Tibial nerve (tissue), 4 donors: ENCODE measurements around the gene KDELR3. TPM values are rescaled to one million over a fixed set of nuclear protein-coding genes. Genes with fewer than 3 reads are reported as not detected.

Experiments
- DNase-seq, 2 donors: peaks; one replicate each; pipeline ENCODE4 v3.0.0-alpha.2; 2019; ENCODE audit warnings: low spot score in 2 of 2
- H3K27ac ChIP-seq, 4 donors: fragments of 200-600 bp; sonication (generic) in 3 of 4; one replicate each; pipeline ENCODE4 v1.5.1; 2017 to 2019; ENCODE audit warnings: mild to moderate bottlenecking in 1 of 4
- H3K27me3 ChIP-seq, 2 donors: fragments of 200-600 bp; sonication (generic) in 1 of 2; one replicate each; pipeline versions ENCODE4 v1.5.1 to v1.6.0; 2017 to 2019
- H3K36me3 ChIP-seq, 3 donors: fragments of 200-600 bp; sonication (generic); one replicate each; pipeline ENCODE4 v1.5.1; 2018 to 2019
- H3K4me1 ChIP-seq, 4 donors: fragments of 200-600 bp; sonication (generic) in 3 of 4; one replicate each; pipeline ENCODE4 v1.5.1; 2017 to 2019
- H3K4me3 ChIP-seq, 4 donors: fragments of 200-600 bp; sonication (generic) in 3 of 4; one replicate each; pipeline ENCODE4 v1.5.1; 2017 to 2019; ENCODE audit warnings: mild to moderate bottlenecking in 1 of 4, moderate library complexity in 1 of 4
- H3K9me3 ChIP-seq, 4 donors: fragments of 200-600 bp; sonication (generic) in 3 of 4; one replicate each; pipeline ENCODE4 v1.5.1; 2017 to 2019
- EP300 ChIP-seq, 2 donors: sonication (generic); formaldehyde crosslinking; IDR thresholded peaks; one replicate each; pipeline ENCODE4 v1.6.1; 2017; ENCODE audit warnings: antibody characterized with exemption in 2 of 2, mild to moderate bottlenecking in 1 of 2
- POLR2A ChIP-seq, 2 donors: fragments of 450-650 bp; IDR thresholded peaks; one replicate each; pipeline ENCODE4 v1.6.1; 2017; ENCODE audit warnings: antibody characterized with exemption in 2 of 2, mild to moderate bottlenecking in 2 of 2, moderate library complexity in 2 of 2
- WGBS, 2 donors: methylation state at CpG; one replicate each; pipeline ENCODE4 v1.1.5; 2018; 5-methylcytosine and 5-hydroxymethylcytosine counted together
- total RNA-seq, 4 donors: library from RNA; depleted of rRNA; stranded (reverse); fragments of >200 nt; gene quantifications; one replicate each; pipeline ENCODE4 v1.1.0, GENCODE V29; 2016
- TF ChIP-seq, protein P1 (sequence below), 5 experiments: fragments of 200-600 bp in 3 of 5; fragments of 450-650 bp in 2 of 5; sonication (generic) in 3 of 5; IDR thresholded peaks; one replicate each; pipeline ENCODE4 v1.5.1; 2016 to 2019; ENCODE audit warnings: antibody characterized with exemption in 5 of 5, mild to moderate bottlenecking in 3 of 5, moderate library complexity in 2 of 5

Gene KDELR3
- total RNA-seq, 4 donors from 2014 or later: 6.1 to 18.0 (median 10.6) TPM

DNA sequence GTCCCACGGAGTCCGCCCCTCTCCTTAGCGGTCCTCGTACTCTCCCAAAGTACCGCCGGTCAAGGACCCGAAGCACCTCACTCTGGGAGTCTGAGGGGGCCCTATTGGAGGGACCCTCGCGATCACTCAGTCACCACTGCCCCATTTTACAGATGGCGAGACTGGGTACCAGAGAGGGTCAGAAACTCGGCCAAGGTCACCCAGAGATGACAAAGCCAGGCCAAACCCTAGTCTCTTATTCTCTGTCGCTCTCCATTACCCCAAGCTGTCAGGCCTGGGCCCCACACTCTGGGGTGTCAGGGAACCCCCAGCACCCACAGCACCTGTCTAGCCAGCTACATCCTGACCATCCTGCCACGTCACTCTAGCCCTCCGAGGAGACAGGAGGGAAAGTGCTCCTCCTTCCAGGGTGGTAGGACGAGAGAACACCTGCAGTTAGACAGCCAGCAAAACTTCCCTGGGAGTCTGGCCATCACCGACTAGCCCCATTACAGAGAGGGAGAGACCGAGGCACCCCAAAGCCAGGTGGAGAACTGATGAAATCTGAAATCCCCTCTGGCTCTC lies 11.5 kb upstream of the KDELR3 start:
- Histone ChIP-seq H3K27me3 (peaks cover 5 to 64% of the 10 kb centered on the region in 2 donors), H3K27ac (peak overlapping the region in 1 of 4 donors; percentile 7), H3K36me3 (no peaks in the 10 kb centered on the region), H3K4me3 (peak overlapping the region in 2 of 4 donors; percentile 24 to 63), H3K4me1 (peaks cover 0 to 34% (median 10%) of the 10 kb centered on the region in 4 donors), H3K9me3 (no peaks in the 10 kb centered on the region)
- no peak for TF ChIP-seq POLR2A (IDR thresholded peaks at IDR 0.05)
- TF ChIP-seq, protein P1, sequence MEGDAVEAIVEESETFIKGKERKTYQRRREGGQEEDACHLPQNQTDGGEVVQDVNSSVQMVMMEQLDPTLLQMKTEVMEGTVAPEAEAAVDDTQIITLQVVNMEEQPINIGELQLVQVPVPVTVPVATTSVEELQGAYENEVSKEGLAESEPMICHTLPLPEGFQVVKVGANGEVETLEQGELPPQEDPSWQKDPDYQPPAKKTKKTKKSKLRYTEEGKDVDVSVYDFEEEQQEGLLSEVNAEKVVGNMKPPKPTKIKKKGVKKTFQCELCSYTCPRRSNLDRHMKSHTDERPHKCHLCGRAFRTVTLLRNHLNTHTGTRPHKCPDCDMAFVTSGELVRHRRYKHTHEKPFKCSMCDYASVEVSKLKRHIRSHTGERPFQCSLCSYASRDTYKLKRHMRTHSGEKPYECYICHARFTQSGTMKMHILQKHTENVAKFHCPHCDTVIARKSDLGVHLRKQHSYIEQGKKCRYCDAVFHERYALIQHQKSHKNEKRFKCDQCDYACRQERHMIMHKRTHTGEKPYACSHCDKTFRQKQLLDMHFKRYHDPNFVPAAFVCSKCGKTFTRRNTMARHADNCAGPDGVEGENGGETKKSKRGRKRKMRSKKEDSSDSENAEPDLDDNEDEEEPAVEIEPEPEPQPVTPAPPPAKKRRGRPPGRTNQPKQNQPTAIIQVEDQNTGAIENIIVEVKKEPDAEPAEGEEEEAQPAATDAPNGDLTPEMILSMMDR (IDR thresholded peaks at IDR 0.05): no peak
- TF ChIP-seq EP300 (IDR thresholded peaks at IDR 0.05): no peak
- DNase-seq: no peak
- WGBS, 2 donors: 52 to 59% methylated on average over 11 to 15 of the region's 17 CpGs

DNA sequence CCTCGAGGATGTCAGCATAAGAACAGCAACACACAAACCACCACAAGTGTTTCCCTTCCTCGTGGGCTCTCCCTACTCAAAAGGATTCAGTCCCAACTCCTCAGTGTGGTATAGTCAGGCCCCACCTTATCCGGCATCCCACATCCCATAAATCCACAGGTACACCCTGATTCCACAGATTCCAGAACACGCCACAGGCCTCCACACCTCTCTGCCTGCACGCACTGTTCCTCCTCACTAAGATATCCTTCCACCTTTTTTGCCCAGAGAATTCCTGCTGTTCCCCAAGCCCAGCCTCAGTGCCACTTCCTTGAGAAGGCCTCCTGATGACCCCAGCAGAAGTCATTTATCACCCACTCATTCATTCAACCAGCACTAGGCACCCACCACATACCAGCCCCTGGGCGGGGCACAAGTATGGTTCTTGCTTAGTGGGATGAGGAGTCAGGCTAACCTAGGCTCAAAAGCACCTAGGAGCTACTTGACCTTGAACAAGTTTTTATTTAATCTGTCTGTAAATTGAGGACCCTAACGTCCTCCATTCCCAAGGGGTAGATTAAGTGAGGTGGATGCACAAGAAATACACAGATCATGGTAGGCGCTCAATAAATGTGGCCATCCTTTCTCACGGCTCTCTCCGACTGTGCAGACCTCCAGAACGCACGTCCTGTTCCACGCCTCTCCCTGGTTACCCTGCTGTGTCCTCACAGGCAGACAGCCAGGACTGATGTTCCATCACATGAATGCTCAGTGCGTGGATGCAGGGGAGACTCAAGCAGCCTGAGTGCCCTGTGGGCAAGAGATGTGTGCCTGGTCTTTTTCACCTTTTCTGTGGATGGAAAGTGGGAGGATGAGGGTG lies 10.8 kb upstream of the KDELR3 start:
- Histone ChIP-seq H3K27ac (peak overlapping the region in 1 of 4 donors; percentile 30), H3K4me3 (no peak overlapping the region), H3K9me3 (no peaks in the 10 kb centered on the region), H3K36me3 (no peaks in the 10 kb centered on the region), H3K4me1 (peaks cover 0 to 41% (median 16%) of the 10 kb centered on the region in 4 donors), H3K27me3 (peaks cover 5 to 64% of the 10 kb centered on the region in 2 donors)
- TF ChIP-seq, protein P1 (IDR thresholded peaks at IDR 0.05): no peak
- TF ChIP-seq POLR2A (IDR thresholded peaks at IDR 0.05) (no peak), EP300 (IDR thresholded peaks at IDR 0.05) (no peak)
- WGBS, 2 donors: 78 to 81% methylated on average over 14 of the region's 14 CpGs
- no peak for DNase-seq

DNA sequence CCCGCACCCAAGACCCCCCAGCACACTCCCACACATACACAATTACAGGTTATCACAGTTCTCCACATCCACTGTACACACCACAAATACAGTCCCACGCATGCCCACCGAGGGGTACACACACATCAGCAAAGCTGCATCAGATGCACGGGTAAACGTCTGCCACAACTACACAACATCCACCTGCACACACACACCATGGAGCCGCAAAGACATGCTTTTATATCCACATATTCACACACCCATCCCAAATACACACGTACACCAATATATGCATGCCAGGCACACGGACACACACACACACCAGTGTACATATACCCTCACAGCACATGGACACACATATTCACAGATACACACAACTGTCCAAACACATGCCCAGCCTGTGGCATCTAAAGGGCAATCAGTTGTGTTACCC lies 7.5 kb upstream of the KDELR3 start:
- TF ChIP-seq, protein P1 (IDR thresholded peaks at IDR 0.05): no peak
- TF ChIP-seq POLR2A (IDR thresholded peaks at IDR 0.05): no peak
- no peak for TF ChIP-seq EP300 (IDR thresholded peaks at IDR 0.05)
- DNase-seq: no peak
- peaks cover 0 to 29% (median 13%) of the 10 kb centered on the region in 4 donors for H3K4me1 ChIP-seq
- H3K27me3 ChIP-seq: peaks cover 0 to 50% of the 10 kb centered on the region in 2 donors
- H3K4me3 ChIP-seq: no peak overlapping the region
- H3K9me3 ChIP-seq: no peaks in the 10 kb centered on the region
- H3K27ac ChIP-seq: no peak overlapping the region
- H3K36me3 ChIP-seq: no peaks in the 10 kb centered on the region
- 59 to 66% methylated on average over 8 of the region's 8 CpGs for WGBS, 2 donors

DNA sequence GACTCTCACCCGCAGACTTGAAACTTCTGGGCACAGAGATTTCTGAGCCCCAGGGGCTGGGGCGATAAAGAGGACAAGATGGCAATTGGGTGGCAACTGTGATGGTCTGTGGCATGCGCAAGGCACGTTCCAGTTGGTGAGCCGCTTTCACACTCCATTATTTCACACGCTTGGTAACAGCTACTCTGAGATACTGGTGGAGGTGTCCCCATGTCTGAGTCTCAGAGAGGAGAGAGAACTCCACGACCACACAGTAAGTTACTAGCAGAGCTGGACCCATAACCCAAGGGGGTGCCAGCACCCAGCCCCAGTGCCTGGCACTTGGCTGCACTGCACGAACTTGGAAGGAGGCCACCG lies 6.9 kb upstream of the KDELR3 start:
- no peak for DNase-seq
- peaks cover 0 to 46% of the 10 kb centered on the region in 2 donors for H3K27me3 ChIP-seq
- peak overlapping the region in 1 of 4 donors; percentile 21 for H3K27ac ChIP-seq
- peaks cover 0 to 23% (median 11%) of the 10 kb centered on the region in 4 donors for H3K4me1 ChIP-seq
- no peaks in the 10 kb centered on the region for H3K9me3 ChIP-seq
- WGBS, 2 donors: 47 to 48% methylated on average over 7 to 8 of the region's 9 CpGs
- H3K36me3 ChIP-seq: no peaks in the 10 kb centered on the region
- TF ChIP-seq EP300 (IDR thresholded peaks at IDR 0.05) (no peak), POLR2A (IDR thresholded peaks at IDR 0.05) (no peak)
- TF ChIP-seq, protein P1 (IDR thresholded peaks at IDR 0.05): no peak
- peak overlapping the region in 1 of 4 donors; percentile 27 for H3K4me3 ChIP-seq
